GM18508 (cell line): ENCODE measurements around the gene IL1RAPL2.
"Not testable (repeated sequence)": the region's sequence is repeated elsewhere in the genome, so short reads cannot be mapped to it uniquely, and the experiment has no call there.

Source experiments
- ATAC-seq: cut with Tn5 transposase; IDR thresholded peaks from one replicate; pipeline ENCODE4 v1.9.1; 2021; ENCODE audit warnings: moderate number of reproducible peaks; ENCODE audit not compliant: insufficient read depth, unreplicated experiment

Gene IL1RAPL2

GRCh38 chrX:104565791-104566680 lies at the start of gene IL1RAPL2:
Gene IL1RAPL2 (plus strand): TSS chrX:104566199.
- no peak for ATAC-seq

- ATAC-seq: no peak
These were observed 43.6 kb upstream of the IL1RAPL2 start for GRCh38 chrX:104522386-104522785.

GRCh38 chrX:104523858-104524257 lies 42.1 kb upstream of the IL1RAPL2 start:
- ATAC-seq: no peak

- ATAC-seq: no peak
These were observed 26.9 kb upstream of the IL1RAPL2 start for GRCh38 chrX:104539081-104539480.

- ATAC-seq: not testable (repeated sequence)
These were observed 23.6 kb upstream of the IL1RAPL2 start for GRCh38 chrX:104542447-104542846.

- no peak for ATAC-seq
These were observed 1.7 kb upstream of the IL1RAPL2 start for GRCh38 chrX:104564335-104564734.

GRCh38 chrX:104564921-104565703 lies 887 bp upstream of the IL1RAPL2 start:
- no peak for ATAC-seq

- ATAC-seq: no peak
These were observed 892 bp downstream of the IL1RAPL2 start for GRCh38 chrX:104566681-104567501.

- ATAC-seq: no peak
These were observed 1.5 kb downstream of the IL1RAPL2 start for GRCh38 chrX:104567506-104567905.

- no peak for ATAC-seq
These were observed 2.4 kb downstream of the IL1RAPL2 start for GRCh38 chrX:104568304-104568915.

- no peak for ATAC-seq
These were observed 52.3 kb downstream of the IL1RAPL2 start for GRCh38 chrX:104618106-104618895.

GRCh38 chrX:104621781-104622180 lies 55.8 kb downstream of the IL1RAPL2 start:
- ATAC-seq: no peak

- ATAC-seq: no peak
These were observed 75.2 kb downstream of the IL1RAPL2 start for GRCh38 chrX:104641176-104641575.

GRCh38 chrX:104647084-104647483 lies 81.1 kb downstream of the IL1RAPL2 start:
- ATAC-seq: no peak

GRCh38 chrX:104659005-104659744 lies 93.2 kb downstream of the IL1RAPL2 start:
- ATAC-seq: no peak

GRCh38 chrX:104660092-104660491 lies 94.1 kb downstream of the IL1RAPL2 start:
- ATAC-seq: no peak

- ATAC-seq: no peak
These were observed 96.7 kb downstream of the IL1RAPL2 start for GRCh38 chrX:104662694-104663093.

GRCh38 chrX:104665691-104666090 lies 99.7 kb downstream of the IL1RAPL2 start:
- ATAC-seq: no peak

GRCh38 chrX:104668550-104668949 lies 102.6 kb downstream of the IL1RAPL2 start:
- ATAC-seq: no peak
